ENCODE results near the gene NAA40. TPM values are rescaled to one million over a fixed set of nuclear protein-coding genes. Genes with fewer than 3 reads are reported as not detected.

Gene NAA40
- polyA plus RNA-seq, 1 donor = 22.0 TPM

DNA sequence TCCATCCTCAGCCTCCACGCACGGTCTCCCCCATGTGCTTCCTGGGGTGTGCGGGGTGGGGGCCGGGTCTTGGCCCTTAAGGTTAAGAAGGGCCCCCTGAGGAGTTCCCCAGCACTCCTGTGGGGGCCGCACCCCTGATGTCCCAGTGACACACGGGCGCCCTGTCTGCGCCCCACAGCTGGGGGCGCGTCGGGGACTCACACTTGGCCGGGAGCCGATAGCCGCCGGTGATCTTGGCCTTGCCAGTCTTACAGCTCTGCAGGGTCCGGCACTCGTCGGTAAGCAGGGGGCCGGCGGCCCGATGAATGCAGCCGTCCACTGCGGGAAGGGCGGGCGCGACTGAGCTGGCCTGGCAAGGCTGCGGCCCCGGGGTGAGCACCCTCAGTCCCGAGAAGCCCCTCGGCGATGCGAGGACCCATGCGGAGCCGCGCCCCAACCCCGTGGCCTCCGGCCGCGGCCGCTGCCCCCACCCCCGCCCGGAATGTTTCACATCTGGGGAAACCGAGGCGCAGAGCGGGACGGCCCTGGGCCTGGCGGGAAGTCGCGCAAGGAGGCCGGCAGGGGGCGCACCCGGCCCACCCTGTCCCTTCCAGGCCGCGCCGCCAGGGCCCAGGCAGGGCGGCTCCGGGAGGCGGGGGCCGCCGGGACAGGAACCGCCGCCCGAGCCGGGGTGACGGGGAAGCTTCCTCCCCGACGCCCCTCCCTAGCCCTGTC, 61.4 kb downstream of the NAA40 start:
- peaks cover 14% of the 10 kb centered on the region for H3K4me1 ChIP-seq (ENCODE audit: control insufficient read depth, insufficient read depth, low read length)
- no peak overlapping the region for H3K27ac ChIP-seq (ENCODE audit: low read length)
- H3K4me3 ChIP-seq (ENCODE audit: low read length) = no peak overlapping the region
- peaks cover 30% of the 10 kb centered on the region for H3K36me3 ChIP-seq (ENCODE audit: control insufficient read depth, insufficient read depth, low read length)
- no CpG with 5 or more reads among the region's 67 CpGs for WGBS (ENCODE audit: insufficient coverage, low lambda C conversion rate)
- peaks cover 5% of the 10 kb centered on the region for H3K27me3 ChIP-seq (ENCODE audit: control insufficient read depth, insufficient read depth, low read length)
- peak; percentile 65 to 68 for DNase-seq
- H3K9me3 ChIP-seq (ENCODE audit: control insufficient read depth, low read depth, low read length) = peaks cover 5% of the 10 kb centered on the region

DNA sequence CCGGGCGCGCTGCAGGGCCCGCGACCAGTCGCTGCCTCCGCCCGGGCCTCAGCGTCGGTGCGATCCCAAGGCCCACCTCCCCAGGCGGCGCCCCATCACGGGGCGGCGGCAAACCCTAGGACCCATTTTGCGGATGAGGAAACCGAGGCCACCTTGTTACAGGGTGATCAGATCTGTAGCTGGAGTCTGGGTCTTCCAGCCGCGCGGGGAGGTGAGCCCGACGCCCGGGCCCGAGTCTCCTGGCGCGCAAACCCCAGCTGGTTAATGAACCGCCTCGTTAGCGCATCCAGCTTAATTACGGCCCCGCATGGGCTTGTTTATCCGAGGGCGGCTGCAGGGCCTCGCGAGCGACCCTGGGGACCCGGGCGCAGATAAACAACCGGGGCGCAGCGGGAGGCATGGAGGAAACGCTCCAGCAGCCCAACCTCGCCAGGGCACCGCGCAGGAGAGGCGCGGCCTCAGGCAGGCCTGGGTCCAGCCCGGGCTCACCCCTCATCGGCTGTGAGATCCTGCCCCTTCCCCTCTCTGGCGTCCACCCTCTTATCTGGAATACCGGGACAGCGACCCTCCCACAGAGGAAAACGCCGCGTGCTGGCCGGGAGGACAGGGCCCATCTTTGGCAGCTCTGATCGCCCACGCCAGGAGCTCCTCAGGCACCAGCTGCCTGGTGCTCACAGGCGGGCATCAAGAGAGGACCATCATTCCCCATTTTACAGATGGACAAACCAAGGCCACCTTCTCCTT, 62.1 kb downstream of the NAA40 start:
- Histone ChIP-seq H3K4me3 (ENCODE audit: low read length) (no peak overlapping the region), H3K9me3 (ENCODE audit: control insufficient read depth, low read depth, low read length) (peaks cover 5% of the 10 kb centered on the region), H3K36me3 (ENCODE audit: control insufficient read depth, insufficient read depth, low read length) (peaks cover 27% of the 10 kb centered on the region), H3K27ac (ENCODE audit: low read length) (no peak overlapping the region), H3K27me3 (ENCODE audit: control insufficient read depth, insufficient read depth, low read length) (peaks cover 8% of the 10 kb centered on the region), H3K4me1 (ENCODE audit: control insufficient read depth, insufficient read depth, low read length) (peaks cover 14% of the 10 kb centered on the region)
- WGBS (ENCODE audit: insufficient coverage, low lambda C conversion rate) = no CpG with 5 or more reads among the region's 60 CpGs
- DNase-seq = no peak

DNA sequence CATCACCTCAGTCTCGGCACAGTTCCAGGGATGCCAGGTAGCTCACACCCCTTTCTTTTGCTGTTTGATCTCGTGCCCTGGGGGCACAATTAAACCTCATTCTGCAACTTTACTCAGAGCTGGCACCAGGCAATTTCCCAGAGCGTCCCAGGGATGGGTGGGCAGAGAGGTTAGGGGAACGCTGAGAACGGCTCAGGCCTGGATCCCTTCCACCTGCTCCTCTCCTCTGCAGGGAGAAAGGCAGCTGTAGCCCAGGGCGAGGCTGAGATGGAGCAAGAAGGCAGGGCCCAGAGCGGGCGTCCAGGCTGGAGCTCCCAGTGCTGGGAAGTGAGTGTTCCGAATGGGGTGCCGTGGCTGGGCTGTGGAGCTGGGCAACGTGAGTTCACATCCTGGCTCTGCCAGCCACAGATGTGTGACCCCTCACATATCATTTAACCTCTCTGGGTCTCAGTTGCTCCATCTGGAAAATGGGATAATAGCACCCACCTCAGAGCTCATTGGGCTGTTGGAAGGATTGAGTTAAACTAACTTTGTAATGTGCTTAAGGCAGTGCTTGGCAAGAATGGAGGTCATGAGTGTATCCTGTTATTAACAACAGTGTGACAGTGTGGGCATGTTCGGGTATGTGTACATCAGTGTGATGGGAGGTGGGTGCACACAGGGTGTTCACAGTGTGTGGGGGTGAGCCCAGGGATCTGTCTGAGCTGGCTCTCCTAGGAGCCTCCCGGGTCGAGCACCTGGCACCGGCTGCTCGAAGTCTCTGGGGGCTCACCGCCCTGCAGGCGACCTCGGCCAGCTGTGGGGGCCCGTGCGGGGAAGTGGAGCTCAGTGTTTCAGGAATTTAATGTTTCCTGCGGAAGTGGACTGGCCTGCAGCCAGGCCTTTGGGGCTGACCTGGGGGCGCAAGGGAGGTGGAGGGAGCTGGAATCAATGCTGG, 63.0 kb downstream of the NAA40 start:
- no peak for DNase-seq
- Histone ChIP-seq H3K27me3 (ENCODE audit: control insufficient read depth, insufficient read depth, low read length) (peaks cover 17% of the 10 kb centered on the region), H3K36me3 (ENCODE audit: control insufficient read depth, insufficient read depth, low read length) (peaks cover 18% of the 10 kb centered on the region), H3K27ac (ENCODE audit: low read length) (no peak overlapping the region), H3K4me1 (ENCODE audit: control insufficient read depth, insufficient read depth, low read length) (peaks cover 15% of the 10 kb centered on the region), H3K9me3 (ENCODE audit: control insufficient read depth, low read depth, low read length) (peaks cover 5% of the 10 kb centered on the region), H3K4me3 (ENCODE audit: low read length) (no peak overlapping the region)
- no CpG with 5 or more reads among the region's 23 CpGs for WGBS (ENCODE audit: insufficient coverage, low lambda C conversion rate)

DNA sequence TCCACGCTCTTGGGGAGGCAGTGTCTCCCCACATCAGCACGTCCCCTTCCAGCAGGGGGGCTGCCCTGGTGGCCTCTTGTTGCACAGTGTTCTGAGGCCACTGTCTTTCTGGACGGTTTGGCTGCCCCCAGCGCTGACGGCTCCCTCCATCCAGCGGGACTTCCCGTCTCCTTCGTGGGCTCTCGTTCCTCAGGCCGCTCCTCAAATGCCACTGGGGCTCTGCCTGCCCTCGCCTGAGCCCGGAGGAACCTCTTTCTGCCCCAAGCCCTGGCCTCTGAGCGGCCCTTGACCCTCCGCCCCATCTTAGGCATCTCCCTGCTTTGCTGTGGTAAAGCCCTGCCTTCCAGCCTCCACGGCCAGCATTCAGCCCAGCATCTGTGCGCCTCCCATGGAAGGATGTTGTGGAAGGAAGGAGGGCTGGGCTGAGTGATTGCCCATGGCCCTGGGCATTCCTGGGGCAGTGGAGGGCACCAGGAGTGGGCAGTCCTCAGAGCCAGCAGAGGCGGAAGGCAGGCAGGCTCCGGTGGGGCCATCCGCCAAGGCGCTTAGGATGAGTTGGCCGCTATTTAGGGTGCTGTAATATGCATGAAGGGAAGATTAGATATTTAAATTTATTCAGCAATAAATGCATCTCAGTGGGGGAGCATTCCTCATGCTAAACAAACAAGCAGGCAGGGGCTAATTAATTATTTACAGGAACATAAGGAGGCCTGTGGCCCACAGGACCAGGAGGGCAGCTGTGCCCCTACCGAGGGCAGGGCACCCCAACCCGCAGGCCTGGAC, 65.2 kb downstream of the NAA40 start:
- H3K4me1 ChIP-seq (ENCODE audit: control insufficient read depth, insufficient read depth, low read length) = peaks cover 30% of the 10 kb centered on the region
- H3K27me3 ChIP-seq (ENCODE audit: control insufficient read depth, insufficient read depth, low read length) = peaks cover 38% of the 10 kb centered on the region
- H3K36me3 ChIP-seq (ENCODE audit: control insufficient read depth, insufficient read depth, low read length) = no peaks in the 10 kb centered on the region
- no peak for DNase-seq
- H3K4me3 ChIP-seq (ENCODE audit: low read length) = no peak overlapping the region
- no CpG with 5 or more reads among the region's 23 CpGs for WGBS (ENCODE audit: insufficient coverage, low lambda C conversion rate)
- no peak overlapping the region for H3K27ac ChIP-seq (ENCODE audit: low read length)
- peaks cover 9% of the 10 kb centered on the region for H3K9me3 ChIP-seq (ENCODE audit: control insufficient read depth, low read depth, low read length)

DNA sequence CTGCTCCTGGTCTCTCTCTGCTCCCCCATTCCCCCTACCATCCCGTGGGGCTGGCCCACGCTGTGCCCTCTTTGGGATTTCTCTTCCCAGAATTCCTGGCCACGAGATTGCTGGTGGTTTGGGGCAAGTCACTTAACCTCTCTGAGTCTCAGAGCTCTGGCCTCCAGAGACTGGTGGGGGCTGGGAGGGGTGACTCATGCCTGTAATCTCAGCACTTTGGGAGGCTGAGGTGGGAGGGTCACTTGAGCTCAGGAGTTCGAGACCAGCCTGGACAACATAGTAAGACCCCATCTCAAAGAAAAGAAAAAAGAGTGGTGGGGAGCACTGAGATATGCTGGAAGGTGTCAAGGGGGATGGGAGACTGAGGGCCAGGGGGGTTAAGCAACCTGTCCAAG, 65.8 kb downstream of the NAA40 start:
- Histone ChIP-seq H3K36me3 (ENCODE audit: control insufficient read depth, insufficient read depth, low read length) (no peaks in the 10 kb centered on the region), H3K4me3 (ENCODE audit: low read length) (no peak overlapping the region), H3K4me1 (ENCODE audit: control insufficient read depth, insufficient read depth, low read length) (peaks cover 28% of the 10 kb centered on the region), H3K27ac (ENCODE audit: low read length) (no peak overlapping the region), H3K9me3 (ENCODE audit: control insufficient read depth, low read depth, low read length) (peaks cover 9% of the 10 kb centered on the region), H3K27me3 (ENCODE audit: control insufficient read depth, insufficient read depth, low read length) (peaks cover 37% of the 10 kb centered on the region)
- no peak for DNase-seq
- WGBS (ENCODE audit: insufficient coverage, low lambda C conversion rate) = no CpG with 5 or more reads among the region's 4 CpGs

DNA sequence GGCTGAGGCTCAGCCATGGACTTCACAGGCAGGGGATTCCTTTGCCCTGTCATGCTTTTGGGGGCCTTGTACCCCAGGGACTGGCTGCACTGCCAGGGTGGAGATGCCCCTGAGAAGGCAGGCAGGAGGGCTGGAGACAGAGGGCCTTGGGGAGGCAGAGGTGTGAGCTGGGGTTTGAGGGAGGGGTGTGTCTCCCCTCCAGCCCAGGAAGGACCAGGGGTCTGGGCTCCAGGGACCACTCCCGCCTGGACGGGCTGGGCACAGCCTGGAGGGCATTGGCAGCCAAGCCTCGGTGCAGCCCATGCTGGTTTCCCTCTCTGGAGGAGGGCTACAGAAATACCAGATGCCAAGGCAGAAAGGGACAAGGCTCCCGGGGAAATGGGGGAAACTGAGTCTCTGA, 66.9 kb downstream of the NAA40 start:
- WGBS (ENCODE audit: insufficient coverage, low lambda C conversion rate) = no CpG with 5 or more reads among the region's 4 CpGs
- H3K36me3 ChIP-seq (ENCODE audit: control insufficient read depth, insufficient read depth, low read length) = no peaks in the 10 kb centered on the region
- peaks cover 33% of the 10 kb centered on the region for H3K27me3 ChIP-seq (ENCODE audit: control insufficient read depth, insufficient read depth, low read length)

DNA sequence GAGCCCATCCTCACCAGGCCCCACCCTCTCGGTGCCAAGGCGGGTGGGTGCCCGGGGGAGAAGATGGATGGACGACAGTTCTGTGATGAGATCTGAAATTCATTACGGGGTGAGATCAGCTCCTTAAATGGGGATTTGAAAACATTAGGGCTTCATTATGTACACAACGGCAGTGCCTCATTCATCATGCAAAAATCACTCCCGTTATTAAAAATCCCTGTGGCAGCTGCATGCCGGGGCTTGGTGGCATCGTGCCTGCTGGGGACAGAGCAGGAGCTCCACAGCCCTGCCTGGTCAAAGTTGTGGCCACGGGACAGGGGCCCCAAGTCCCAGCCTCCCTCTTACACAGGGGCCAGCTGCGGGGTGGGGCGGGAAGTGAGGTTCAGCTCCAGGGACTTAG, 67.6 kb downstream of the NAA40 start:
- no peak for DNase-seq
- H3K27ac ChIP-seq (ENCODE audit: low read length) = no peak overlapping the region
- peaks cover 21% of the 10 kb centered on the region for H3K9me3 ChIP-seq (ENCODE audit: control insufficient read depth, low read depth, low read length)
- H3K36me3 ChIP-seq (ENCODE audit: control insufficient read depth, insufficient read depth, low read length) = no peaks in the 10 kb centered on the region
- peaks cover 33% of the 10 kb centered on the region for H3K27me3 ChIP-seq (ENCODE audit: control insufficient read depth, insufficient read depth, low read length)
- H3K4me3 ChIP-seq (ENCODE audit: low read length) = no peak overlapping the region
- no CpG with 5 or more reads among the region's 12 CpGs for WGBS (ENCODE audit: insufficient coverage, low lambda C conversion rate)
- H3K4me1 ChIP-seq (ENCODE audit: control insufficient read depth, insufficient read depth, low read length) = peaks cover 20% of the 10 kb centered on the region

More for the DNA sequence above, 66.9 kb downstream of the NAA40 start:
- no peak for DNase-seq
- Histone ChIP-seq H3K4me1 (ENCODE audit: control insufficient read depth, insufficient read depth, low read length) (peaks cover 22% of the 10 kb centered on the region), H3K27ac (ENCODE audit: low read length) (no peak overlapping the region), H3K4me3 (ENCODE audit: low read length) (no peak overlapping the region), H3K9me3 (ENCODE audit: control insufficient read depth, low read depth, low read length) (peaks cover 20% of the 10 kb centered on the region)

Other genes starting within 250 kb of the NAA40 start
- 48.8 TPM for gene ZFTA, start 170.2 kb upstream of the NAA40 start, polyA plus RNA-seq
- gene SPINDOC, start 125.5 kb upstream of the NAA40 start, polyA plus RNA-seq = 21.9 TPM
- gene MARK2, start 99.9 kb upstream of the NAA40 start, polyA plus RNA-seq = 49.3 TPM
- gene RCOR2, start 21.8 kb upstream of the NAA40 start, polyA plus RNA-seq = 6.3 TPM
- gene COX8A, start 35.6 kb downstream of the NAA40 start, polyA plus RNA-seq = 331 TPM
- 79.5 TPM for gene OTUB1, start 47.4 kb downstream of the NAA40 start, polyA plus RNA-seq
- gene FLRT1, start 96.9 kb downstream of the NAA40 start, polyA plus RNA-seq = 1.9 TPM
- gene MACROD1, start 227.1 kb downstream of the NAA40 start, polyA plus RNA-seq = 18.2 TPM
- 109 TPM for gene STIP1, start 247.2 kb downstream of the NAA40 start, polyA plus RNA-seq